ENCODE measurements around the gene COLEC11.

The COLEC11 gene

DNA sequence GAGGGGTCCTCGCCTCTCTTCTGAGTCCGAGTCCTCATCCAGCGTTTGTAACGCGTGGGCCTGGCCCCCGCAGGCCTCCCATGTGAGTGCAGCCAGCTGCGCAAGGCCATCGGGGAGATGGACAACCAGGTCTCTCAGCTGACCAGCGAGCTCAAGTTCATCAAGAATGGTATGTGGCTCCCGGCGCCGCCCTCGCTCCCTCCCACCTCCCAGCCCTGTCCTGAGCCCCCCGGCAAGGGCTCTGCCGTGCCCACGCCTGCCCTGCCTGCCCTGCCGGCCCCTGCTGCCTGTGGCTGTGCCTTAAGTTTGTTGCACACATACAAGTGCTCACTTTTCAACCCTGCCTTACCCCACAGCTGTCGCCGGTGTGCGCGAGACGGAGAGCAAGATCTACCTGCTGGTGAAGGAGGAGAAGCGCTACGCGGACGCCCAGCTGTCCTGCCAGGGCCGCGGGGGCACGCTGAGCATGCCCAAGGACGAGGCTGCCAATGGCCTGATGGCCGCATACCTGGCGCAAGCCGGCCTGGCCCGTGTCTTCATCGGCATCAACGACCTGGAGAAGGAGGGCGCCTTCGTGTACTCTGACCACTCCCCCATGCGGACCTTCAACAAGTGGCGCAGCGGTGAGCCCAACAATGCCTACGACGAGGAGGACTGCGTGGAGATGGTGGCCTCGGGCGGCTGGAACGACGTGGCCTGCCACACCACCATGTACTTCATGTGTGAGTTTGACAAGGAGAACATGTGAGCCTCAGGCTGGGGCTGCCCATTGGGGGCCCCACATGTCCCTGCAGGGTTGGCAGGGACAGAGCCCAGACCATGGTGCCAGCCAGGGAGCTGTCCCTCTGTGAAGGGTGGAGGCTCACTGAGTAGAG is 48.7 kb downstream of the COLEC11 start:
- ChIA-PET POLR2A (no interaction called here), CTCF (interaction anchor here (0.7 to 1.5 kb wide), 3 partner anchors 14 to 708 kb away, joined by 3 to 4 read pairs (median 3); no protein-coding TSS in a partner anchor)
- H3K27ac ChIP-seq (ENCODE audit: extremely low read depth, low read depth, low read length): no peak overlapping the region
- H3K4me3 ChIP-seq (ENCODE audit: low read depth, low read length): no peak overlapping the region
- H3K4me1 ChIP-seq (ENCODE audit: control insufficient read depth, insufficient read depth, low read length): no peaks in the 10 kb centered on the region
- TF ChIP-seq ZNF624 (tag by site-specific recombination; IDR thresholded peaks at IDR 0.05) (no peak), ZNF670 (tag by site-specific recombination; IDR thresholded peaks at IDR 0.05; ENCODE audit: low read depth) (no peak), ZNF792 (tag by site-specific recombination; IDR thresholded peaks at IDR 0.05) (no peak), ZNF2 (tag by site-specific recombination; IDR thresholded peaks at IDR 0.05) (no peak), GLIS2 (tag by site-specific recombination; IDR thresholded peaks at IDR 0.05) (no peak), ZNF221 (tag by site-specific recombination; IDR thresholded peaks at IDR 0.05; ENCODE audit: borderline replicate concordance) (no peak), ZNF138 (tag by site-specific recombination; IDR thresholded peaks at IDR 0.05; ENCODE audit: borderline replicate concordance) (no peak), ZNF157 (tag by site-specific recombination; IDR thresholded peaks at IDR 0.05) (no peak), ZNF549 (tag by site-specific recombination; IDR thresholded peaks at IDR 0.05) (no peak), ZNF677 (tag by site-specific recombination; IDR thresholded peaks at IDR 0.05) (no peak), ZNF837 (tag by site-specific recombination; IDR thresholded peaks at IDR 0.05) (no peak), ZNF416 (tag by site-specific recombination; IDR thresholded peaks at IDR 0.05) (no peak), ZNF354C (tag by site-specific recombination; IDR thresholded peaks at IDR 0.05; ENCODE audit: borderline replicate concordance, low read depth) (no peak)
- TF ChIP-seq, protein P1, sequence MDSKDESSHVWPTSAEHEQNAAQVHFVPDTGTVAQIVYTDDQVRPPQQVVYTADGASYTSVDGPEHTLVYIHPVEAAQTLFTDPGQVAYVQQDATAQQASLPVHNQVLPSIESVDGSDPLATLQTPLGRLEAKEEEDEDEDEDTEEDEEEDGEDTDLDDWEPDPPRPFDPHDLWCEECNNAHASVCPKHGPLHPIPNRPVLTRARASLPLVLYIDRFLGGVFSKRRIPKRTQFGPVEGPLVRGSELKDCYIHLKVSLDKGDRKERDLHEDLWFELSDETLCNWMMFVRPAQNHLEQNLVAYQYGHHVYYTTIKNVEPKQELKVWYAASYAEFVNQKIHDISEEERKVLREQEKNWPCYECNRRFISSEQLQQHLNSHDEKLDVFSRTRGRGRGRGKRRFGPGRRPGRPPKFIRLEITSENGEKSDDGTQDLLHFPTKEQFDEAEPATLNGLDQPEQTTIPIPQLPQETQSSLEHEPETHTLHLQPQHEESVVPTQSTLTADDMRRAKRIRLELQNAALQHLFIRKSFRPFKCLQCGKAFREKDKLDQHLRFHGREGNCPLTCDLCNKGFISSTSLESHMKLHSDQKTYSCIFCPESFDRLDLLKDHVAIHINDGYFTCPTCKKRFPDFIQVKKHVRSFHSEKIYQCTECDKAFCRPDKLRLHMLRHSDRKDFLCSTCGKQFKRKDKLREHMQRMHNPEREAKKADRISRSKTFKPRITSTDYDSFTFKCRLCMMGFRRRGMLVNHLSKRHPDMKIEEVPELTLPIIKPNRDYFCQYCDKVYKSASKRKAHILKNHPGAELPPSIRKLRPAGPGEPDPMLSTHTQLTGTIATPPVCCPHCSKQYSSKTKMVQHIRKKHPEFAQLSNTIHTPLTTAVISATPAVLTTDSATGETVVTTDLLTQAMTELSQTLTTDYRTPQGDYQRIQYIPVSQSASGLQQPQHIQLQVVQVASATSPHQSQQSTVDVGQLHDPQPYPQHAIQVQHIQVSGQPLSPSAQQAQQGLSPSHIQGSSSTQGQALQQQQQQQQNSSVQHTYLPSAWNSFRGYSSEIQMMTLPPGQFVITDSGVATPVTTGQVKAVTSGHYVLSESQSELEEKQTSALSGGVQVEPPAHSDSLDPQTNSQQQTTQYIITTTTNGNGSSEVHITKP (tag by site-specific recombination; IDR thresholded peaks at IDR 0.05): no peak
- TF ChIP-seq, protein P2, sequence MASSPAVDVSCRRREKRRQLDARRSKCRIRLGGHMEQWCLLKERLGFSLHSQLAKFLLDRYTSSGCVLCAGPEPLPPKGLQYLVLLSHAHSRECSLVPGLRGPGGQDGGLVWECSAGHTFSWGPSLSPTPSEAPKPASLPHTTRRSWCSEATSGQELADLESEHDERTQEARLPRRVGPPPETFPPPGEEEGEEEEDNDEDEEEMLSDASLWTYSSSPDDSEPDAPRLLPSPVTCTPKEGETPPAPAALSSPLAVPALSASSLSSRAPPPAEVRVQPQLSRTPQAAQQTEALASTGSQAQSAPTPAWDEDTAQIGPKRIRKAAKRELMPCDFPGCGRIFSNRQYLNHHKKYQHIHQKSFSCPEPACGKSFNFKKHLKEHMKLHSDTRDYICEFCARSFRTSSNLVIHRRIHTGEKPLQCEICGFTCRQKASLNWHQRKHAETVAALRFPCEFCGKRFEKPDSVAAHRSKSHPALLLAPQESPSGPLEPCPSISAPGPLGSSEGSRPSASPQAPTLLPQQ (tag by site-specific recombination; IDR thresholded peaks at IDR 0.05): no peak
- TF ChIP-seq, protein P3, sequence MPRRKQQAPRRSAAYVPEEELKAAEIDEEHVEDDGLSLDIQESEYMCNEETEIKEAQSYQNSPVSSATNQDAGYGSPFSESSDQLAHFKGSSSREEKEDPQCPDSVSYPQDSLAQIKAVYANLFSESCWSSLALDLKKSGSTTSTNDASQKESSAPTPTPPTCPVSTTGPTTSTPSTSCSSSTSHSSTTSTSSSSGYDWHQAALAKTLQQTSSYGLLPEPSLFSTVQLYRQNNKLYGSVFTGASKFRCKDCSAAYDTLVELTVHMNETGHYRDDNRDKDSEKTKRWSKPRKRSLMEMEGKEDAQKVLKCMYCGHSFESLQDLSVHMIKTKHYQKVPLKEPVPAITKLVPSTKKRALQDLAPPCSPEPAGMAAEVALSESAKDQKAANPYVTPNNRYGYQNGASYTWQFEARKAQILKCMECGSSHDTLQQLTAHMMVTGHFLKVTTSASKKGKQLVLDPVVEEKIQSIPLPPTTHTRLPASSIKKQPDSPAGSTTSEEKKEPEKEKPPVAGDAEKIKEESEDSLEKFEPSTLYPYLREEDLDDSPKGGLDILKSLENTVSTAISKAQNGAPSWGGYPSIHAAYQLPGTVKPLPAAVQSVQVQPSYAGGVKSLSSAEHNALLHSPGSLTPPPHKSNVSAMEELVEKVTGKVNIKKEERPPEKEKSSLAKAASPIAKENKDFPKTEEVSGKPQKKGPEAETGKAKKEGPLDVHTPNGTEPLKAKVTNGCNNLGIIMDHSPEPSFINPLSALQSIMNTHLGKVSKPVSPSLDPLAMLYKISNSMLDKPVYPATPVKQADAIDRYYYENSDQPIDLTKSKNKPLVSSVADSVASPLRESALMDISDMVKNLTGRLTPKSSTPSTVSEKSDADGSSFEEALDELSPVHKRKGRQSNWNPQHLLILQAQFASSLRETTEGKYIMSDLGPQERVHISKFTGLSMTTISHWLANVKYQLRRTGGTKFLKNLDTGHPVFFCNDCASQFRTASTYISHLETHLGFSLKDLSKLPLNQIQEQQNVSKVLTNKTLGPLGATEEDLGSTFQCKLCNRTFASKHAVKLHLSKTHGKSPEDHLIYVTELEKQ (tag by site-specific recombination; IDR thresholded peaks at IDR 0.05; ENCODE audit: borderline replicate concordance): no peak
- H3K9me3 ChIP-seq (ENCODE audit: control insufficient read depth, insufficient read depth, low read depth, low read length): no peaks in the 10 kb centered on the region
- H3K36me3 ChIP-seq (ENCODE audit: control insufficient read depth in 2 of 2, insufficient read depth in 1 of 2, low read length in 2 of 2): no peaks in the 10 kb centered on the region

DNA sequence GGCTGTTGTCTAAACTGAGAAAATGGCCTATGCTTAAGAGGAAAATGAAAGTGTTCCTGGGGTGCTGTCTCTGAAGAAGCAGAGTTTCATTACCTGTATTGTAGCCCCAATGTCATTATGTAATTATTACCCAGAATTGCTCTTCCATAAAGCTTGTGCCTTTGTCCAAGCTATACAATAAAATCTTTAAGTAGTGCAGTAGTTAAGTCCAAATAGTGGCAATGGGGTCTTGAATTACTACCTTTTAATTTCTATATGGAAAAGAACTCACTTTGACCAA is 49.3 kb downstream of the COLEC11 start:
- Histone ChIP-seq H3K36me3 (ENCODE audit: control insufficient read depth in 2 of 2, insufficient read depth in 1 of 2, low read length in 2 of 2) (no peaks in the 10 kb centered on the region), H3K4me3 (ENCODE audit: low read depth, low read length) (no peak overlapping the region), H3K4me1 (ENCODE audit: control insufficient read depth, insufficient read depth, low read length) (no peaks in the 10 kb centered on the region), H3K27ac (ENCODE audit: extremely low read depth, low read depth, low read length) (no peak overlapping the region), H3K9me3 (ENCODE audit: control insufficient read depth, insufficient read depth, low read depth, low read length) (no peaks in the 10 kb centered on the region)
- POLR2A ChIA-PET: no interaction called here
- CTCF ChIA-PET: interaction anchor here (1.3 to 1.5 kb wide), 2 partner anchors 15 to 182 kb away, joined by 3 to 4 read pairs; no protein-coding TSS in a partner anchor
- TF ChIP-seq FEZF1 (tag by site-specific recombination; IDR thresholded peaks at IDR 0.05): no peak
- TF ChIP-seq, protein P4, sequence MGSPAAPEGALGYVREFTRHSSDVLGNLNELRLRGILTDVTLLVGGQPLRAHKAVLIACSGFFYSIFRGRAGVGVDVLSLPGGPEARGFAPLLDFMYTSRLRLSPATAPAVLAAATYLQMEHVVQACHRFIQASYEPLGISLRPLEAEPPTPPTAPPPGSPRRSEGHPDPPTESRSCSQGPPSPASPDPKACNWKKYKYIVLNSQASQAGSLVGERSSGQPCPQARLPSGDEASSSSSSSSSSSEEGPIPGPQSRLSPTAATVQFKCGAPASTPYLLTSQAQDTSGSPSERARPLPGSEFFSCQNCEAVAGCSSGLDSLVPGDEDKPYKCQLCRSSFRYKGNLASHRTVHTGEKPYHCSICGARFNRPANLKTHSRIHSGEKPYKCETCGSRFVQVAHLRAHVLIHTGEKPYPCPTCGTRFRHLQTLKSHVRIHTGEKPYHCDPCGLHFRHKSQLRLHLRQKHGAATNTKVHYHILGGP (tag by site-specific recombination; IDR thresholded peaks at IDR 0.05): no peak
- no peak for TF ChIP-seq ZNF174 (tag by site-specific recombination; IDR thresholded peaks at IDR 0.05)
- no peak for TF ChIP-seq ZFP3 (tag by site-specific recombination; IDR thresholded peaks at IDR 0.05; ENCODE audit: low read depth)
- TF ChIP-seq ZNF585B (tag by site-specific recombination; IDR thresholded peaks at IDR 0.05): no peak
- TF ChIP-seq SP7 (tag by site-specific recombination; IDR thresholded peaks at IDR 0.05): no peak
- TF ChIP-seq ZNF473 (tag by site-specific recombination; IDR thresholded peaks at IDR 0.05): no peak
- no peak for TF ChIP-seq ZNF830 (tag by site-specific recombination; IDR thresholded peaks at IDR 0.05; ENCODE audit: low read depth)
- TF ChIP-seq ZNF146 (tag by site-specific recombination; IDR thresholded peaks at IDR 0.05): no peak
- no peak for TF ChIP-seq GLI4 (tag by site-specific recombination; IDR thresholded peaks at IDR 0.05)

Measured in HEK293 (cell line).